ENCODE measurements around the gene SLC39A12.

SLC39A12 gene

GRCh38 chr10:18066947-18067346 lies 115.2 kb downstream of the SLC39A12 start:
- no peak for DNase-seq

- no peak for DNase-seq
Observed at GRCh38 chr10:18068401-18068800, 116.7 kb downstream of the SLC39A12 start.

- no peak for DNase-seq
Observed at GRCh38 chr10:18071591-18071990, 119.9 kb downstream of the SLC39A12 start.

GRCh38 chr10:18073314-18073713 lies 121.6 kb downstream of the SLC39A12 start:
- DNase-seq, result no peak

- no peak for DNase-seq
Observed at GRCh38 chr10:18075881-18076280, 124.2 kb downstream of the SLC39A12 start.

GRCh38 chr10:18079665-18080295 lies 128.1 kb downstream of the SLC39A12 start:
- DNase-seq, result no peak

- no peak for DNase-seq
Observed at GRCh38 chr10:18082381-18082780, 130.7 kb downstream of the SLC39A12 start.

- no peak for DNase-seq
Observed at GRCh38 chr10:18085855-18086254, 134.1 kb downstream of the SLC39A12 start.

- no peak for DNase-seq
Observed at GRCh38 chr10:18086746-18087145, 135.0 kb downstream of the SLC39A12 start.

GRCh38 chr10:18087355-18087754 lies 135.6 kb downstream of the SLC39A12 start:
- DNase-seq, result no peak
